Trophoblast cell (in vitro differentiated cells and primary cell): ENCODE results near the gene MKNK1.

Source experiments
- DNase-seq, 2 donors: peaks; one replicate each; pipeline ENCODE4 v3.0.0-alpha.2; 2016
- H2AFZ ChIP-seq: 2 replicates; pipeline ENCODE4 v1.6.1; 2013; ENCODE audit warnings: low read length, moderate library complexity, mild to moderate bottlenecking; ENCODE audit not compliant: insufficient read depth, poor library complexity
- H2AK5ac ChIP-seq: 2 replicates; pipeline ENCODE4 v1.6.1; 2013; ENCODE audit warnings: mild to moderate bottlenecking, low read length
- H2BK120ac ChIP-seq: 2 replicates; pipeline ENCODE4 v1.6.1; 2013; ENCODE audit warnings: low read length, mild to moderate bottlenecking, moderate library complexity; ENCODE audit not compliant: insufficient read depth, poor library complexity
- H2BK12ac ChIP-seq: 2 replicates; pipeline ENCODE4 v1.6.1; 2013; ENCODE audit warnings: mild to moderate bottlenecking, low read length, moderate library complexity
- H2BK5ac ChIP-seq: 2 replicates; pipeline ENCODE4 v1.6.1; 2013; ENCODE audit warnings: low read length, low read depth, moderate library complexity, mild to moderate bottlenecking; ENCODE audit not compliant: poor library complexity
- H3K14ac ChIP-seq: 2 replicates; pipeline ENCODE4 v1.6.1; 2013; ENCODE audit warnings: mild to moderate bottlenecking, low read length
- H3K18ac ChIP-seq: 2 replicates; pipeline ENCODE4 v1.6.1; 2013; ENCODE audit warnings: mild to moderate bottlenecking, low read length
- H3K23ac ChIP-seq: 2 replicates; pipeline ENCODE4 v1.6.1; 2013; ENCODE audit warnings: low read length
- H3K27ac ChIP-seq: 2 replicates; pipeline ENCODE4 v1.5.1; 2013; ENCODE audit warnings: low read depth, mild to moderate bottlenecking, inconsistent platforms, low read length, moderate library complexity
- H3K27me3 ChIP-seq: 2 replicates; pipeline ENCODE4 v1.6.1; 2013; ENCODE audit warnings: inconsistent platforms, mild to moderate bottlenecking, low read length, moderate library complexity; ENCODE audit not compliant: insufficient read depth
- H3K36me3 ChIP-seq, 2 experiments: 1 replicate in 1 of 2; 2 replicates in 1 of 2; pipeline ENCODE4 v1.6.1; 2013; ENCODE audit warnings: low read length in 2 of 2, mild to moderate bottlenecking in 2 of 2, moderate library complexity in 1 of 2; ENCODE audit not compliant: insufficient read depth in 2 of 2, control insufficient read depth in 1 of 2
- H3K4ac ChIP-seq: 2 replicates; pipeline ENCODE4 v1.6.1; 2013; ENCODE audit warnings: low read depth, mild to moderate bottlenecking, low read length, moderate library complexity
- H3K4me1 ChIP-seq, 2 experiments: 1 replicate in 1 of 2; 2 replicates in 1 of 2; pipeline ENCODE4 v1.6.1; 2013; ENCODE audit warnings: low read length in 2 of 2, mild to moderate bottlenecking in 2 of 2, moderate library complexity in 1 of 2; ENCODE audit not compliant: insufficient read depth in 2 of 2, control insufficient read depth in 1 of 2
- H3K4me2 ChIP-seq: 2 replicates; pipeline ENCODE4 v1.6.1; 2013; ENCODE audit warnings: inconsistent platforms, mild to moderate bottlenecking, low read length, moderate library complexity
- H3K4me3 ChIP-seq: 2 replicates; pipeline ENCODE4 v1.5.1; 2013; ENCODE audit warnings: mild to moderate bottlenecking, low read depth, low read length, inconsistent platforms
- H3K79me1 ChIP-seq: one replicate; pipeline ENCODE4 v1.6.1; 2013; ENCODE audit warnings: low read length
- H3K79me2 ChIP-seq: 2 replicates; pipeline ENCODE4 v1.6.1; 2013; ENCODE audit warnings: low read length, mild to moderate bottlenecking; ENCODE audit not compliant: control insufficient read depth, insufficient read depth, poor library complexity
- H3K9ac ChIP-seq: 2 replicates; pipeline ENCODE4 v1.6.1; 2013; ENCODE audit warnings: mild to moderate bottlenecking, low read length
- H3K9me3 ChIP-seq: 2 replicates; pipeline ENCODE4 v1.6.1; 2013; ENCODE audit warnings: low read depth, mild to moderate bottlenecking, control low read depth, inconsistent platforms, low read length; ENCODE audit not compliant: insufficient read depth
- H4K12ac ChIP-seq: 2 replicates; pipeline ENCODE4 v1.6.1; 2013; ENCODE audit warnings: low read depth, mild to moderate bottlenecking, low read length, moderate library complexity
- H4K8ac ChIP-seq: 2 replicates; pipeline ENCODE4 v1.6.1; 2013; ENCODE audit warnings: low read depth, mild to moderate bottlenecking, low read length, moderate library complexity
- H4K91ac ChIP-seq: one replicate; pipeline ENCODE4 v1.6.1; 2013; ENCODE audit warnings: low read depth, mild to moderate bottlenecking, low read length, moderate library complexity
- WGBS: extraction: QIAGEN DNeasy Blood & Tissue Kit; methylation state at CpG from one replicate; pipeline ENCODE4 v1.1.7; 2013; ENCODE audit warnings: missing lambda C conversion rate; ENCODE audit not compliant: insufficient read length, insufficient coverage; ENCODE audit errors: extremely low coverage; 5-methylcytosine and 5-hydroxymethylcytosine counted together

The MKNK1 gene

GRCh38 chr1:46510341-46510997 is 93.6 kb downstream of the MKNK1 start:
- no peak overlapping the region for H4K12ac ChIP-seq
- no peak overlapping the region for H2BK120ac ChIP-seq
- H3K18ac ChIP-seq: no peak overlapping the region
- no peak overlapping the region for H3K9ac ChIP-seq
- H3K9me3 ChIP-seq: peaks cover 3% of the 10 kb centered on the region
- H4K91ac ChIP-seq: no peak overlapping the region
- H3K27me3 ChIP-seq: no peaks in the 10 kb centered on the region
- H2BK5ac ChIP-seq: no peak overlapping the region
- H2AK5ac ChIP-seq: no peak overlapping the region
- no peak overlapping the region for H2AFZ ChIP-seq
- no peaks in the 10 kb centered on the region for H3K36me3 ChIP-seq
- H3K4me2 ChIP-seq: no peak overlapping the region
- H3K79me1 ChIP-seq: no peaks in the 10 kb centered on the region
- no peak overlapping the region for H3K14ac ChIP-seq
- H3K4ac ChIP-seq: no peak overlapping the region
- no peak overlapping the region for H3K4me3 ChIP-seq
- no peaks in the 10 kb centered on the region for H3K79me2 ChIP-seq
- DNase-seq: no peak
- H3K23ac ChIP-seq: no peak overlapping the region
- no peak overlapping the region for H2BK12ac ChIP-seq
- no peak overlapping the region for H3K27ac ChIP-seq
- no CpG with 5 or more reads among the region's 19 CpGs for WGBS
- H3K4me1 ChIP-seq: no peaks in the 10 kb centered on the region
- H4K8ac ChIP-seq: no peak overlapping the region

GRCh38 chr1:46508757-46509156 is 95.3 kb downstream of the MKNK1 start:
- H2BK5ac ChIP-seq: no peak overlapping the region
- H3K4me3 ChIP-seq: no peak overlapping the region
- no peak overlapping the region for H2BK120ac ChIP-seq
- no peak overlapping the region for H3K9ac ChIP-seq
- no peak for DNase-seq
- H2AFZ ChIP-seq: no peak overlapping the region
- H3K27me3 ChIP-seq: no peaks in the 10 kb centered on the region
- no peak overlapping the region for H3K4ac ChIP-seq
- no peaks in the 10 kb centered on the region for H3K79me2 ChIP-seq
- no peak overlapping the region for H2AK5ac ChIP-seq
- no peak overlapping the region for H3K18ac ChIP-seq
- no peak overlapping the region for H3K23ac ChIP-seq
- H3K9me3 ChIP-seq: no peaks in the 10 kb centered on the region
- H2BK12ac ChIP-seq: no peak overlapping the region
- WGBS: no CpG with 5 or more reads among the region's 5 CpGs
- no peak overlapping the region for H4K91ac ChIP-seq
- no peaks in the 10 kb centered on the region for H3K79me1 ChIP-seq
- H3K36me3 ChIP-seq: no peaks in the 10 kb centered on the region
- H4K8ac ChIP-seq: no peak overlapping the region
- H3K14ac ChIP-seq: no peak overlapping the region
- no peak overlapping the region for H3K27ac ChIP-seq
- no peaks in the 10 kb centered on the region for H3K4me1 ChIP-seq
- no peak overlapping the region for H3K4me2 ChIP-seq
- no peak overlapping the region for H4K12ac ChIP-seq
